Fibroblast of lung (primary cell): ENCODE results near the gene PLA2G2F. TPM values are rescaled to one million over a fixed set of nuclear protein-coding genes. Genes with fewer than 3 reads are reported as not detected.

Experiments
- DNase-seq, 2 donors: peaks; one replicate each; pipeline versions ENCODE4 v3.0.0 to v3.0.0-alpha.2; 2010; ENCODE audit warnings: low read depth in 2 of 2
- H2AFZ ChIP-seq: 2 replicates; pipeline ENCODE4 v1.5.1; 2012; ENCODE audit warnings: low read length, control low read depth, inconsistent platforms
- H3K27ac ChIP-seq: 2 replicates; pipeline ENCODE4 v1.5.1; 2011; ENCODE audit warnings: low read length, control low read depth; ENCODE audit not compliant: insufficient read depth
- H3K27me3 ChIP-seq: 2 replicates; pipeline ENCODE4 v1.5.1; 2011; ENCODE audit warnings: mild to moderate bottlenecking, low read length; ENCODE audit not compliant: control insufficient read depth, insufficient read depth
- H3K36me3 ChIP-seq: 2 replicates; pipeline ENCODE4 v1.5.1; 2011; ENCODE audit warnings: low read length; ENCODE audit not compliant: control insufficient read depth, insufficient read depth
- H3K4me1 ChIP-seq: 2 replicates; pipeline ENCODE4 v1.5.1; 2011; ENCODE audit warnings: low read length; ENCODE audit not compliant: control insufficient read depth, insufficient read depth; ENCODE audit errors: extremely low read depth
- H3K4me2 ChIP-seq: 2 replicates; pipeline ENCODE4 v1.5.1; 2011; ENCODE audit warnings: low read length, control low read depth; ENCODE audit not compliant: insufficient read depth; ENCODE audit errors: extremely low read depth
- H3K4me3 ChIP-seq, 4 experiments: fragments of 200-600 bp in 1 of 4; sonication (generic) in 1 of 4; replicated peaks in 1 of 4; 2 replicates each; pipeline ENCODE4 v1.5.1; 2011 to 2016; ENCODE audit warnings: low read length in 4 of 4, low read depth in 3 of 4, mild to moderate bottlenecking in 3 of 4, control low read depth in 2 of 4, inconsistent platforms in 1 of 4, mixed read lengths in 1 of 4; ENCODE audit not compliant: insufficient read depth in 1 of 4; ENCODE audit errors: control extremely low read depth in 1 of 4
- H3K79me2 ChIP-seq: 2 replicates; pipeline ENCODE4 v1.5.1; 2012; ENCODE audit warnings: mild to moderate bottlenecking, low read length, inconsistent platforms; ENCODE audit not compliant: control insufficient read depth, insufficient read depth
- H3K9ac ChIP-seq: 2 replicates; pipeline ENCODE4 v1.5.1; 2011; ENCODE audit warnings: mild to moderate bottlenecking, low read length, control low read depth; ENCODE audit not compliant: insufficient read depth
- H3K9me3 ChIP-seq: 2 replicates; pipeline ENCODE4 v1.5.1; 2012; ENCODE audit warnings: low read depth, low read length; ENCODE audit not compliant: control insufficient read depth, insufficient read depth
- H4K20me1 ChIP-seq: 2 replicates; pipeline ENCODE4 v1.5.1; 2011; ENCODE audit warnings: low read length; ENCODE audit not compliant: control insufficient read depth, insufficient read depth; ENCODE audit errors: extremely low read depth
- CTCF ChIP-seq, 2 donors: IDR thresholded peaks in 1 of 2; conservative IDR thresholded peaks in 1 of 2; 1 replicate in 1 of 2; 2 replicates in 1 of 2; pipeline ENCODE4 v1.5.1; 2011 to 2012; ENCODE audit warnings: low read length in 2 of 2, control low read depth in 1 of 2, inconsistent platforms in 1 of 2, low read depth in 1 of 2, mild to moderate bottlenecking in 1 of 2
- EZH2 ChIP-seq: IDR thresholded peaks from 2 replicates; pipeline ENCODE4 v1.5.1; 2012; ENCODE audit warnings: low read length, control low read depth, mild to moderate bottlenecking; ENCODE audit errors: missing control alignments
- polyA plus RNA-seq, 2 donors: library from polyadenylated mRNA; depleted of rRNA in 1 of 2; stranded (reverse) in 1 of 2; unstranded in 1 of 2; fragments of >200 nt; gene quantifications; 2 replicates each; pipeline ENCODE4 v1.2.1, GENCODE V29; 2011 to 2012; ENCODE audit warnings: missing spikeins in 1 of 2
- total RNA-seq: library from RNA; depleted of rRNA; stranded (reverse); fragments of >200 nt; gene quantifications from 2 replicates; pipeline ENCODE4 v1.2.1, GENCODE V29; 2014

PLA2G2F gene
- total and polyA plus RNA-seq, 2 donors (not counting 1 experiment from before 2014, with no cell fraction given): not detected

GRCh38 chr1:20198918-20199317 lies 59.8 kb downstream of the PLA2G2F start:
- Histone ChIP-seq H3K9me3 (no peaks in the 10 kb centered on the region), H3K9ac (no peak overlapping the region), H3K4me3 (no peak overlapping the region), H4K20me1 (no peaks in the 10 kb centered on the region), H3K27ac (no peak overlapping the region), H3K27me3 (peaks cover 14% of the 10 kb centered on the region), H3K36me3 (no peaks in the 10 kb centered on the region), H3K4me2 (no peak overlapping the region), H2AFZ (no peak overlapping the region), H3K79me2 (no peaks in the 10 kb centered on the region), H3K4me1 (no peaks in the 10 kb centered on the region)
- no peak for TF ChIP-seq CTCF (conservative IDR thresholded peaks at IDR 0.05 in 1 of 2, IDR thresholded peaks at IDR 0.05 in 1 of 2; ENCODE audit: low read depth in 1 of 2, low read length in 2 of 2)
- no peak for TF ChIP-seq EZH2
- no peak for DNase-seq

- DNase-seq: no peak
- Histone ChIP-seq H3K4me2 (no peak overlapping the region), H3K27me3 (peaks cover 11% of the 10 kb centered on the region), H3K4me1 (no peaks in the 10 kb centered on the region), H3K9ac (no peak overlapping the region), H4K20me1 (no peaks in the 10 kb centered on the region), H2AFZ (no peak overlapping the region), H3K4me3 (no peak overlapping the region), H3K79me2 (no peaks in the 10 kb centered on the region), H3K9me3 (no peaks in the 10 kb centered on the region), H3K27ac (no peak overlapping the region), H3K36me3 (no peaks in the 10 kb centered on the region)
- no peak for TF ChIP-seq EZH2
- no peak for TF ChIP-seq CTCF (conservative IDR thresholded peaks at IDR 0.05 in 1 of 2, IDR thresholded peaks at IDR 0.05 in 1 of 2; ENCODE audit: low read depth in 1 of 2, low read length in 2 of 2)
Measured at GRCh38 chr1:20199403-20199802, 60.3 kb downstream of the PLA2G2F start.

GRCh38 chr1:20199840-20200239 lies 60.7 kb downstream of the PLA2G2F start:
- Histone ChIP-seq H3K36me3 (no peaks in the 10 kb centered on the region), H3K4me2 (no peak overlapping the region), H3K9me3 (no peaks in the 10 kb centered on the region), H2AFZ (no peak overlapping the region), H3K79me2 (no peaks in the 10 kb centered on the region), H3K4me3 (no peak overlapping the region), H3K9ac (no peak overlapping the region), H3K27ac (no peak overlapping the region), H3K4me1 (no peaks in the 10 kb centered on the region), H4K20me1 (no peaks in the 10 kb centered on the region), H3K27me3 (peaks cover 11% of the 10 kb centered on the region)
- DNase-seq: no peak
- TF ChIP-seq CTCF (conservative IDR thresholded peaks at IDR 0.05 in 1 of 2, IDR thresholded peaks at IDR 0.05 in 1 of 2; ENCODE audit: low read depth in 1 of 2, low read length in 2 of 2) (no peak), EZH2 (no peak)

Other genes starting within 250 kb of the PLA2G2F start
- not detected in 2 replicates for gene PLA2G2E, start 215.7 kb upstream of the PLA2G2F start, total RNA-seq
- gene PLA2G2E, start 215.7 kb upstream of the PLA2G2F start, polyA plus RNA-seq: not detected in 2 replicates
- 0.77 TPM in 1 of 2 replicates, not detected in the other for gene PLA2G2A, start 159.7 kb upstream of the PLA2G2F start, total RNA-seq
- 0.61 TPM in 1 of 2 replicates, not detected in the other for gene PLA2G2A, start 159.7 kb upstream of the PLA2G2F start, polyA plus RNA-seq
- gene PLA2G5, start 69.1 kb upstream of the PLA2G2F start, total RNA-seq: 9.8 and 27.4 TPM in 2 replicates
- 1.1 and 7.2 TPM in 2 replicates for gene PLA2G5, start 69.1 kb upstream of the PLA2G2F start, polyA plus RNA-seq
- not detected in 2 replicates for gene PLA2G2D, start 19.8 kb upstream of the PLA2G2F start, total RNA-seq
- not detected in 2 replicates for gene PLA2G2D, start 19.8 kb upstream of the PLA2G2F start, polyA plus RNA-seq
- gene UBXN10, start 46.8 kb downstream of the PLA2G2F start, total RNA-seq: 0.33 and 0.77 TPM in 2 replicates
- not detected in 2 replicates for gene UBXN10, start 46.8 kb downstream of the PLA2G2F start, polyA plus RNA-seq
- not detected in 2 replicates for gene PLA2G2C, start 47.2 kb downstream of the PLA2G2F start, total RNA-seq
- not detected in 2 replicates for gene PLA2G2C, start 47.2 kb downstream of the PLA2G2F start, polyA plus RNA-seq
- not detected in 2 replicates for gene VWA5B1, start 151.6 kb downstream of the PLA2G2F start, total RNA-seq
- not detected in 2 replicates for gene VWA5B1, start 151.6 kb downstream of the PLA2G2F start, polyA plus RNA-seq